B cell (primary cell): ENCODE data around the gene OR1N2.

ENCODE experiments used
- EZH2 ChIP-seq: IDR thresholded peaks from 2 replicates; pipeline ENCODE4 v1.6.1; 2012; ENCODE audit warnings: borderline replicate concordance, low read depth, mild to moderate bottlenecking, moderate library complexity, low read length; ENCODE audit not compliant: insufficient read depth, poor library complexity, severe bottlenecking
- TF ChIP-seq, protein P1 (sequence below): fragments of 200-600 bp; IDR thresholded peaks from one replicate; pipeline ENCODE4 v1.8.0; 2022; ENCODE audit warnings: antibody characterized with exemption, mild to moderate bottlenecking

DNA sequence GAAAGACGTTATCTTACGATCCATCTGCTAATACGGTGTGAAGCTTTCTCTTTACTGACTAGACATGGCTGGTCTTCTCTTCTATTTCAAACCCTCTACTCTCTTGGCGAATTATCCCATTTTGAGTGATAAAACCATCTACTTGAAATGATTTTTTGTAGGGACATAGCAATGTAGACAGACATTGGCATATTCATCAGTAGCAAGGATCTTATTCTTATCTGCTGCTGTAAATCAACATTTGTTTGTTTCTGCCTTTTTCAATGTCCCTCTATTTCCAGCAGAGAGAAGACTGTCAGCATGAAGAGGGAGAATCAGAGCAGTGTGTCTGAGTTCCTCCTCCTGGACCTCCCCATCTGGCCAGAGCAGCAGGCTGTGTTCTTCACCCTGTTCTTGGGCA lies 34.1 kb upstream of the OR1N2 start, which contains the start of gene OR1J4:
- TF ChIP-seq, protein P1, sequence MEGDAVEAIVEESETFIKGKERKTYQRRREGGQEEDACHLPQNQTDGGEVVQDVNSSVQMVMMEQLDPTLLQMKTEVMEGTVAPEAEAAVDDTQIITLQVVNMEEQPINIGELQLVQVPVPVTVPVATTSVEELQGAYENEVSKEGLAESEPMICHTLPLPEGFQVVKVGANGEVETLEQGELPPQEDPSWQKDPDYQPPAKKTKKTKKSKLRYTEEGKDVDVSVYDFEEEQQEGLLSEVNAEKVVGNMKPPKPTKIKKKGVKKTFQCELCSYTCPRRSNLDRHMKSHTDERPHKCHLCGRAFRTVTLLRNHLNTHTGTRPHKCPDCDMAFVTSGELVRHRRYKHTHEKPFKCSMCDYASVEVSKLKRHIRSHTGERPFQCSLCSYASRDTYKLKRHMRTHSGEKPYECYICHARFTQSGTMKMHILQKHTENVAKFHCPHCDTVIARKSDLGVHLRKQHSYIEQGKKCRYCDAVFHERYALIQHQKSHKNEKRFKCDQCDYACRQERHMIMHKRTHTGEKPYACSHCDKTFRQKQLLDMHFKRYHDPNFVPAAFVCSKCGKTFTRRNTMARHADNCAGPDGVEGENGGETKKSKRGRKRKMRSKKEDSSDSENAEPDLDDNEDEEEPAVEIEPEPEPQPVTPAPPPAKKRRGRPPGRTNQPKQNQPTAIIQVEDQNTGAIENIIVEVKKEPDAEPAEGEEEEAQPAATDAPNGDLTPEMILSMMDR, result no peak
- no peak for TF ChIP-seq EZH2
